ENCODE results near the gene SPG7. TPM values are rescaled to one million over a fixed set of nuclear protein-coding genes. Genes with fewer than 3 reads are reported as not detected.

Gene SPG7
- total RNA-seq, 2 donors from 2014 or later = 214 to 333 TPM

- no peak for ATAC-seq (ENCODE audit: insufficient number of reproducible peaks, low FRiP score, low read depth)
- no peak for DNase-seq (ENCODE audit: low spot score)
- H3K27me3 ChIP-seq (replicated peaks; ENCODE audit: insufficient read depth) = no peaks in the 10 kb centered on the region
- no peak overlapping the region for H3K4me3 ChIP-seq
- H3K4me1 ChIP-seq (ENCODE audit: control insufficient read depth in 1 of 2, low read depth in 2 of 2) = peaks cover 4 to 13% of the 10 kb centered on the region in 2 donors
- H3K27ac ChIP-seq = no peak overlapping the region
- H3K36me3 ChIP-seq = no peaks in the 10 kb centered on the region
- TF ChIP-seq CTCF (IDR thresholded peaks at IDR 0.05) = no peak
- H3K9me3 ChIP-seq = no peaks in the 10 kb centered on the region
These were observed 97.8 kb downstream of the SPG7 start for GRCh38 chr16:89606006-89606405.

Other genes starting within 250 kb of the SPG7 start
- 100 to 1,000 TPM; 125 to 129 TPM for gene ANKRD11, start 17.8 kb upstream of the SPG7 start, total RNA-seq
- 1,000 to 10,000 TPM; 3,914 to 4,192 TPM for gene RPL13, start 52.3 kb downstream of the SPG7 start, total RNA-seq
- not detected for gene CPNE7, start 67.4 kb downstream of the SPG7 start, total RNA-seq
- gene DPEP1, start 105.2 kb downstream of the SPG7 start, total RNA-seq = not detected
- gene CHMP1A, start 149.3 kb downstream of the SPG7 start, total RNA-seq = 10 to 100 TPM; 63.0 to 77.2 TPM
- gene SPATA33, start 149.4 kb downstream of the SPG7 start, total RNA-seq = 1 to 10 TPM; 3.2 to 3.9 TPM
- 10 to 100 TPM; 20.3 to 35.2 TPM for gene CDK10, start 178.3 kb downstream of the SPG7 start, total RNA-seq
- gene SPATA2L, start 193.3 kb downstream of the SPG7 start, total RNA-seq = 10 to 100 TPM; 19.0 to 24.1 TPM
- gene VPS9D1, start 212.5 kb downstream of the SPG7 start, total RNA-seq = 10 to 100 TPM in 1 of 2 donors, 1 to 10 TPM in 1; 9.5 to 18.3 TPM
- gene ZNF276, start 213.1 kb downstream of the SPG7 start, total RNA-seq = 10 to 100 TPM; 25.0 to 34.1 TPM